Measurements from ENCODE around the gene AVEN. TPM values are rescaled to one million over a fixed set of nuclear protein-coding genes. Genes with fewer than 3 reads are reported as not detected.

The AVEN gene
- total RNA-seq, 4 donors from 2014 or later: 7.7 to 12.9 (median 10.1) TPM

GRCh38 chr15:33946152-33946551 is 92.9 kb downstream of the AVEN start:
- no peak for DNase-seq
- H3K4me3 ChIP-seq (replicated peaks in 1 of 3): no peak overlapping the region
- no peaks in the 10 kb centered on the region for H3K27me3 ChIP-seq
- no peaks in the 10 kb centered on the region for H3K4me1 ChIP-seq
- TF ChIP-seq CTCF (IDR thresholded peaks at IDR 0.05): no peak
- TF ChIP-seq POLR2A (IDR thresholded peaks at IDR 0.05): no peak
- H3K36me3 ChIP-seq: no peaks in the 10 kb centered on the region
- H3K9me3 ChIP-seq: no peaks in the 10 kb centered on the region
- intact Hi-C loops (cut with DNase I): no loop called here
- WGBS, 2 donors: 93 to 100% methylated on average over 1 of the region's 1 CpG
- H3K27ac ChIP-seq: no peak overlapping the region

GRCh38 chr15:33941279-33942063 is 97.5 kb downstream of the AVEN start:
- no peak for DNase-seq
- H3K27me3 ChIP-seq: no peaks in the 10 kb centered on the region
- no peak overlapping the region for H3K4me3 ChIP-seq (replicated peaks in 1 of 3)
- no peaks in the 10 kb centered on the region for H3K9me3 ChIP-seq
- intact Hi-C loops (cut with DNase I): no loop called here
- no peak overlapping the region for H3K27ac ChIP-seq
- H3K36me3 ChIP-seq: no peaks in the 10 kb centered on the region
- H3K4me1 ChIP-seq: no peaks in the 10 kb centered on the region
- 79 to 80% methylated on average over 4 of the region's 4 CpGs for WGBS, 2 donors
- TF ChIP-seq CTCF (IDR thresholded peaks at IDR 0.05): no peak
- no peak for TF ChIP-seq POLR2A (IDR thresholded peaks at IDR 0.05)

GRCh38 chr15:33934921-33935320 is 104.1 kb downstream of the AVEN start:
- DNase-seq: no peak
- Histone ChIP-seq H3K4me1 (peaks cover 5 to 11% of the 10 kb centered on the region in 2 donors), H3K27ac (no peak overlapping the region), H3K4me3 (replicated peaks in 1 of 3) (no peak overlapping the region), H3K36me3 (no peaks in the 10 kb centered on the region), H3K27me3 (no peaks in the 10 kb centered on the region), H3K9me3 (no peaks in the 10 kb centered on the region)
- TF ChIP-seq CTCF (IDR thresholded peaks at IDR 0.05): no peak
- TF ChIP-seq POLR2A (IDR thresholded peaks at IDR 0.05): no peak
- WGBS, 2 donors: 76 to 86% methylated on average over 5 of the region's 5 CpGs
- intact Hi-C loops (cut with DNase I): no loop called here

- 41 to 59% methylated on average over 3 of the region's 3 CpGs for WGBS, 2 donors
- intact Hi-C loops (cut with DNase I): no loop called here
Observed at GRCh38 chr15:33934396-33934795, 104.6 kb downstream of the AVEN start.

More at GRCh38 chr15:33934396-33934795, 104.6 kb downstream of the AVEN start:
- Histone ChIP-seq H3K9me3 (no peaks in the 10 kb centered on the region), H3K4me3 (replicated peaks in 1 of 3) (no peak overlapping the region), H3K36me3 (no peaks in the 10 kb centered on the region), H3K27ac (no peak overlapping the region), H3K4me1 (peaks cover 5 to 11% of the 10 kb centered on the region in 2 donors), H3K27me3 (no peaks in the 10 kb centered on the region)
- peak; percentile 19 for DNase-seq
- TF ChIP-seq CTCF (IDR thresholded peaks at IDR 0.05) (no peak), POLR2A (IDR thresholded peaks at IDR 0.05) (no peak)

Data from thyroid gland (tissue), 4 donors.